ENCODE data around the gene ROBO1. TPM values are rescaled to one million over a fixed set of nuclear protein-coding genes. Genes with fewer than 3 reads are reported as not detected.

The ROBO1 gene
- total RNA-seq, 6 experiments from 2014 or later = 1.1 to 7.2 (median 4.3) TPM

DNA sequence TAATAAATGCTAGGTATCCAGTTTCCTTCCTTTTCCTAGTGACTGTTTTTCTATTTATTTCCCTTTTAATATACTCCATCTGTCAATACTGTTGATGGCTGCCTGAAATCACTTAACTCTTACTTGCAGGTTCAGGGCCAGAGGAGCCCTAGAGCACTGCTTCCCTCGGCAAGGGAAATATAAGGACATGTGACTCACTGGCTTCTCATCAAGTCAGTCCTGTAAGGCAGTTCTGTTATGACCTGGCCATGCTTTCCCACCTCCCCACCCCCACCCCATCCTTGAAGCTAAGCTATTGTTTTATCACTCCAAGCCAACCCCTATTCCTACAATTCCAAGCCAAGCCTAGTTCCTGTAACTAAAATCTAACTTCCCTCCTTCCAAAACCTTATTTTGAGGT is 800.7 kb downstream of the ROBO1 start:
- 86% methylated on average over 1 of the region's 1 CpG for WGBS (ENCODE audit: insufficient coverage, low coverage, low lambda C conversion rate, missing lambda C conversion rate)
- H3K9me3 ChIP-seq = no peaks in the 10 kb centered on the region
- TF ChIP-seq CTCF (IDR thresholded peaks at IDR 0.05) (no peak), POLR2A (IDR thresholded peaks at IDR 0.05) (no peak)
- intact Hi-C loops (cut with DNase I) = no loop called here
- no peaks in the 10 kb centered on the region for H3K27me3 ChIP-seq
- no peaks in the 10 kb centered on the region for H3K4me1 ChIP-seq
- no peak overlapping the region for H3K27ac ChIP-seq
- DNase-seq (no peak), ATAC-seq (no peak)
- H3K36me3 ChIP-seq = no peaks in the 10 kb centered on the region
- no peak overlapping the region for H3K4me3 ChIP-seq

DNA sequence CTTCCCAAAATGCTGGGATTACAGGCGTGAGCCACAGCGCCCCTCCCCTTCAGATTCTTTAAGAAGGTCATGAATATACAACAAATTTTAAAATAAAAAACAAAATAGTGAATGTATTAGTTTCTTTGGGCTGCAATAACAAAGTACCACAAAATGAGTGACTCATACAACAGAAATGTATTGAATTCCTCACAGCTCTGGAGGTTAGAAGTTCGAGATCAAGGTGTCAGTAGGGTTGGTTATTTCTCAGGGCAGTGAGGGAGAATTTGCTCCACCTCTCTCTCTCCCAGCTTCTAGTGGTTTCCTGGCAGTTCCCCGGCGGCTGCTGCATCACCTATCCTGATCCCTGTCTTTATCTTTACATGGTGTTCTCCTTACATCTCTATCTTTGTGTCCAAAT is 804.0 kb downstream of the ROBO1 start:
- no peak for ATAC-seq
- intact Hi-C loops (cut with DNase I) = no loop called here
- Histone ChIP-seq H3K36me3 (no peaks in the 10 kb centered on the region), H3K9me3 (no peaks in the 10 kb centered on the region), H3K4me1 (no peaks in the 10 kb centered on the region), H3K4me3 (no peak overlapping the region), H3K27me3 (no peaks in the 10 kb centered on the region), H3K27ac (no peak overlapping the region)
- WGBS (ENCODE audit: insufficient coverage, low coverage, low lambda C conversion rate, missing lambda C conversion rate) = 88% methylated on average over 5 of the region's 5 CpGs
- DNase-seq = no peak
- no peak for TF ChIP-seq POLR2A (IDR thresholded peaks at IDR 0.05)
- TF ChIP-seq CTCF (IDR thresholded peaks at IDR 0.05) = no peak

DNA sequence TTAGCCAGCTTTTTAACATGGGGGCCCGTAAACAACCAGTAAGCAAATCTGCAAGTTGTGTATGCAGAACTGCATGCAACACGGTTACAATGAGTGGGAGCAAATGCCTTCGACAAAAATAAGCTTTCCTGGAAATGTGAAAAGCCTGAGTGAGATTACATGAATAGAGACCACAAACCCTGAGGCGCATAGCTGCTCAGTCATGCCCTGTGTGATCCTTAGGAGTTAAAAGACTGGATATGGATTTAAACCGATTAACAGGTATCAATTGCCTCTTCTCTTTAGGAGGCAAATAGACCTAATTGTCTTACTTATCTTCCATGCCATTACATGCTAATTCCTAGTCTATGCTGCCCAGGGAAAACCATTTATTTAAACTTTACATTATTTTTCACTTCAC is 810.3 kb downstream of the ROBO1 start:
- 59% methylated on average over 5 of the region's 5 CpGs for WGBS (ENCODE audit: insufficient coverage, low coverage, low lambda C conversion rate, missing lambda C conversion rate)
- intact Hi-C loops (cut with DNase I) = no loop called here

GRCh38 chr3:78951342-78951945 is 816.4 kb downstream of the ROBO1 start:
- ATAC-seq = peak in 1 of 4 donors; percentile 33
- Histone ChIP-seq H3K27ac (no peak overlapping the region), H3K9me3 (no peaks in the 10 kb centered on the region), H3K27me3 (no peaks in the 10 kb centered on the region), H3K36me3 (no peaks in the 10 kb centered on the region), H3K4me1 (no peaks in the 10 kb centered on the region), H3K4me3 (no peak overlapping the region)
- intact Hi-C loops (cut with DNase I) = no loop called here
- WGBS (ENCODE audit: insufficient coverage, low coverage, low lambda C conversion rate, missing lambda C conversion rate) = 42% methylated on average over 4 of the region's 4 CpGs
- no peak for DNase-seq
- TF ChIP-seq CTCF (IDR thresholded peaks at IDR 0.05) (no peak), POLR2A (IDR thresholded peaks at IDR 0.05) (no peak)

More for the DNA sequence above, 810.3 kb downstream of the ROBO1 start:
- Histone ChIP-seq H3K27me3 (no peaks in the 10 kb centered on the region), H3K27ac (no peak overlapping the region), H3K4me3 (no peak overlapping the region), H3K36me3 (no peaks in the 10 kb centered on the region), H3K9me3 (no peaks in the 10 kb centered on the region), H3K4me1 (no peaks in the 10 kb centered on the region)
- no peak for ATAC-seq
- no peak for DNase-seq
- TF ChIP-seq POLR2A (IDR thresholded peaks at IDR 0.05) (no peak), CTCF (IDR thresholded peaks at IDR 0.05) (no peak)

- no peak for DNase-seq
- ATAC-seq = no peak
- Histone ChIP-seq H3K9me3 (no peaks in the 10 kb centered on the region), H3K4me1 (no peaks in the 10 kb centered on the region), H3K27ac (no peak overlapping the region), H3K4me3 (no peak overlapping the region), H3K27me3 (no peaks in the 10 kb centered on the region), H3K36me3 (no peaks in the 10 kb centered on the region)
- WGBS (ENCODE audit: insufficient coverage, low coverage, low lambda C conversion rate, missing lambda C conversion rate) = 50% methylated on average over 2 of the region's 2 CpGs
- intact Hi-C loops (cut with DNase I) = no loop called here
- TF ChIP-seq POLR2A (IDR thresholded peaks at IDR 0.05) (no peak), CTCF (IDR thresholded peaks at IDR 0.05) (no peak)
Observed at GRCh38 chr3:78941587-78941986, 826.2 kb downstream of the ROBO1 start.

Data from right lobe of liver (tissue), 6 donors.